ENCODE data around the gene IPO13. TPM values are rescaled to one million over a fixed set of nuclear protein-coding genes. Genes with fewer than 3 reads are reported as not detected.
A peak's percentile ranks its signal among the peaks of the same experiment; 100 is the strongest.

Gene IPO13
- total RNA-seq, 2 donors from 2014 or later: 22.2 to 34.3 TPM

DNA sequence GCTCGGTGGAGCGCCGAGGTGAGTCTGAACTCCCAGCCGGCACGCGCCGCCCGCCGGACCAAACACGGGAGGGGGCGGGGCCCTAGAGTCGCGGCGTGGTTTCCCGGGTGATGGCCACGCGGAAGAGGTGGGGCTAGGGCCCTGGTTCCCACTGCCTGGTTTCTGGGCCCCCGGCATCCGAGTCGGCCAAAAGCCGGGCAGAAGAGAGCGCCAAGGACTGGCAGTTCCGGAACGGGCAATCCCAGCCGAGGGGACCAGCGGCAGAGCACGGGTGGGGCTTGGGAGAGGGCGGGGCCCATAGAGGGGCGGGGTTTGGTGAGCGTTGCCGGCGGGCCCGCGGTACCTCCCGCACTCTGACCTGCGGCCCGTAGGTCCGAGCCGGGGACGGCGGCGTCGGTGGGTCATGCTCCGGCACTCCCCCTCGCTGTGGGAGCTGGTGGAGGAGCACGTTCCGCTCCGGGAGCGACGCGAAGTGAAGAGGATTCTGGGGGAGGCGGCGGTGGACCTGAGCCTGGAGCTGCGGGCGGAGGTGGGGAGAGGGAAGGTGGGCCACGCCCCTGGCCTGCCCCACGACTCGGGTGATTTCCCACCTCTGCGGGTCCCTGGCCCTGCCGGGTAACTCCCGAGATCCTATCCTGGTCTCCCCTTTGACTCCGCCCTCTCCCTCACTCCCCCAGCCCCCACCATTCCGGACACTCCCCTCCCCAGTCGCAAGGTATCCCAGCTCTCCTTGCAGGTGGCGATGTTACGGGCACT, 44.9 kb downstream of the IPO13 start, which contains the start of gene CCDC24:
CCDC24 (plus strand) TSS at position 124 of the 756 bp plus-strand sequence; CDS start at position 404, 280 bp downstream.
- TF ChIP-seq, protein P1, sequence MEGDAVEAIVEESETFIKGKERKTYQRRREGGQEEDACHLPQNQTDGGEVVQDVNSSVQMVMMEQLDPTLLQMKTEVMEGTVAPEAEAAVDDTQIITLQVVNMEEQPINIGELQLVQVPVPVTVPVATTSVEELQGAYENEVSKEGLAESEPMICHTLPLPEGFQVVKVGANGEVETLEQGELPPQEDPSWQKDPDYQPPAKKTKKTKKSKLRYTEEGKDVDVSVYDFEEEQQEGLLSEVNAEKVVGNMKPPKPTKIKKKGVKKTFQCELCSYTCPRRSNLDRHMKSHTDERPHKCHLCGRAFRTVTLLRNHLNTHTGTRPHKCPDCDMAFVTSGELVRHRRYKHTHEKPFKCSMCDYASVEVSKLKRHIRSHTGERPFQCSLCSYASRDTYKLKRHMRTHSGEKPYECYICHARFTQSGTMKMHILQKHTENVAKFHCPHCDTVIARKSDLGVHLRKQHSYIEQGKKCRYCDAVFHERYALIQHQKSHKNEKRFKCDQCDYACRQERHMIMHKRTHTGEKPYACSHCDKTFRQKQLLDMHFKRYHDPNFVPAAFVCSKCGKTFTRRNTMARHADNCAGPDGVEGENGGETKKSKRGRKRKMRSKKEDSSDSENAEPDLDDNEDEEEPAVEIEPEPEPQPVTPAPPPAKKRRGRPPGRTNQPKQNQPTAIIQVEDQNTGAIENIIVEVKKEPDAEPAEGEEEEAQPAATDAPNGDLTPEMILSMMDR (IDR thresholded peaks at IDR 0.05): no peak
- H3K27ac ChIP-seq: peak within 1 kb of the TSS; percentile 70 to 84
- DNase-seq (ENCODE audit: low spot score) (peak; percentile 72), ATAC-seq (ENCODE audit: insufficient number of reproducible peaks, low FRiP score, low read depth) (peak; percentile 68)
- no peaks in the 10 kb centered on the region for H3K9me3 ChIP-seq
- H3K4me3 ChIP-seq: peak within 1 kb of the TSS; percentile 77
- H3K4me1 ChIP-seq (ENCODE audit: control insufficient read depth in 1 of 2, low read depth in 2 of 2): peaks cover 13 to 26% of the 10 kb centered on the region in 2 donors
- no peaks in the 10 kb centered on the region for H3K27me3 ChIP-seq (replicated peaks; ENCODE audit: insufficient read depth)
- H3K36me3 ChIP-seq: no peaks in the 10 kb centered on the region

DNA sequence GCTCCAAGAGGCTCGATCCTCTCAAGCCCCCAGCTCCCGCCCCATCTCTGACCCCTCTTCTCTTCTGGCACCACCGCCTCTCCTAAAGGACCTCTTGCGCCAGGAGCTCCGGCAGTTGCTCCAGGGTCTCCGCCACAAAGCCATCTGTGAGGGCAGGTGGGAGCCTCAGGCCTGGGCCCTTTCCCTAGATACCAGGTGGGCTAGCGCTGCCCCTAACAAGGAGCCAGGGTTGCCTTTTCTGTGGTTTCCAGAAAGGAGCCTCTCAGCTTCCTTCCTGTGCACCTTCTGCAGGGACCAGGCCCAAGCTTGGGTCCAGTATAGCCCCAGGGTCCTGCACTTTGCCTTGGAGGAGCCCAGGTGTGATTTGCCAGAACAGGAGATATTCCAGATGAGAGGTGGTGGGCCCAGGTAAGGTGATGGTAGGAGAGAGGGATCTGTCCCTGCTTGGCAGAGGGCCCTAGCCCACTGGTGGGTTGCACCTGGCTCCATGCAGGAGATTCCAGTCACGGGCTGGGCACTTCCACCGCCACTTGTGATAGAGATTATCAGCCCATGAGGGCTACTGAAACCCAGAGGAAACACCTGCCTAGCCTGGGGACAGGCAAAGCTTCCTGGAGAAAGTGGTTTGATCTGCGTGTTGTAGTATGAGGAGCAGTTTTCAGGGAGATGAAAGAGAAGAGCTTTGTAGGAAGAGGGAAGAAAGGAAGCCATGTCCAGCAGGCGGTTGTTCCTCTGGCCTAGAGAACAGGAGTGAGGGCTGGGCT, 45.7 kb downstream of the IPO13 start:
- TF ChIP-seq, protein P1 (IDR thresholded peaks at IDR 0.05): no peak
- peaks cover 13 to 34% of the 10 kb centered on the region in 2 donors for H3K4me1 ChIP-seq (ENCODE audit: control insufficient read depth in 1 of 2, low read depth in 2 of 2)
- DNase-seq (ENCODE audit: low spot score) (no peak), ATAC-seq (ENCODE audit: insufficient number of reproducible peaks, low FRiP score, low read depth) (no peak)
- H3K27me3 ChIP-seq (replicated peaks; ENCODE audit: insufficient read depth): no peaks in the 10 kb centered on the region
- peak overlapping the region; percentile 70 to 84 for H3K27ac ChIP-seq
- H3K9me3 ChIP-seq: no peaks in the 10 kb centered on the region
- no peaks in the 10 kb centered on the region for H3K36me3 ChIP-seq
- H3K4me3 ChIP-seq: peak overlapping the region; percentile 77

DNA sequence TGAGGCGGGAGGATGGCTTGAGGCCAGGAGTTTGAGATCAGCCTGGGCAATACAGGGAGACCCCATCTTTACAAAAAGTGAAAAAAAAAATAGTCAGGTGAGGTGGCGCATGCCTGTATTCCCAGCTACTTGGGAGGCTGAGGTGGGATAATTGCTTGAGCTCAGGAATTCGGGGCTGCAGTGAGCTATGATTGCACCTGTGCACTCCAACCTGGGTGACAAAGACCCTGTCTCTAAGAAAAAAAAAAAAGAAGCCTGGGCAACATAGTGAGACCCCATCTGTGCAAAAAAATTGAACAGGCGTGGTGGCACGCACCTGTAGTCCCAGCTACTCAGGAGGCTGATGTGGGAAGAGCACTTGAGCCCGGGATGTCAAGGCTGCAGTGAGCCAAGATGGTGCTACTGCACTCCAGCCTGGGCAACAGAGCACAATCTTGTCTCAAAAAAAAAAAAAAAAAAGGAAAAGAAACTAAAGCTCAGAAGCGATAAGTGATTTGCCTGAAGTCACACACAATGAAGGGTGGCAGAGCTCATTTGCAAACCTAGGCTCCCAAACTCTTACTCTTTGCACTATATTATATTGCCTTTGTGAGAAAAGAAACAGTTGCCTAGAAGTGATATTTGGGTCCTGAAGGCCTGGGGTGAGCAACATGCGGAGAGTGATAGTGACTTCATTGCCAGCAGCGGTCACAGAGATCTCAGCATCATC, 46.6 kb downstream of the IPO13 start:
- Histone ChIP-seq H3K9me3 (no peaks in the 10 kb centered on the region), H3K27ac (no peak overlapping the region), H3K36me3 (no peaks in the 10 kb centered on the region), H3K4me1 (ENCODE audit: control insufficient read depth in 1 of 2, low read depth in 2 of 2) (peaks cover 13 to 36% of the 10 kb centered on the region in 2 donors), H3K27me3 (replicated peaks; ENCODE audit: insufficient read depth) (no peaks in the 10 kb centered on the region), H3K4me3 (no peak overlapping the region)
- no peak for DNase-seq (ENCODE audit: low spot score)
- TF ChIP-seq, protein P1 (IDR thresholded peaks at IDR 0.05): no peak
- no peak for ATAC-seq (ENCODE audit: insufficient number of reproducible peaks, low FRiP score, low read depth)

DNA sequence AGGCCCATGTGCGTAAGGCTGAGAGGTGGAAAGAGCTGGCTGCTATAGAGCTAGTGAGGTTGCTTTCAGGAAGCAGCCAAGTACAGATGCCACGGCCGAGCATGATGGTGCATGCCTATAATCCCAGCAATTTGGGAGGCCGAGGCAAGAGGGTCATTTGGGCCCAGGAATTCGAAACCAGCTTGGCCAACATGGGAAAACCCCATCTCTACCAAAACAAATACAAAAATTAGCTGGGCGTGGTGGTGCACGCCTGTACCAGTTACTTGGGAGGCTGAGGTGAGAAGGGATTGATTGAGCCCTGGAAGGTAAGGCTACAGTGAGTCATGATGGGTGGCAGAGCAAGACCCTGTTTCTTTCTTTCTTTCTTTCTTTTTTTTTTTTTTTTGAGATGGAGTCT, 47.3 kb downstream of the IPO13 start:
- no peaks in the 10 kb centered on the region for H3K9me3 ChIP-seq
- DNase-seq (ENCODE audit: low spot score) (no peak), ATAC-seq (ENCODE audit: insufficient number of reproducible peaks, low FRiP score, low read depth) (no peak)
- no peak overlapping the region for H3K27ac ChIP-seq
- H3K4me1 ChIP-seq (ENCODE audit: control insufficient read depth in 1 of 2, low read depth in 2 of 2): peaks cover 13 to 36% of the 10 kb centered on the region in 2 donors
- H3K4me3 ChIP-seq: no peak overlapping the region
- no peaks in the 10 kb centered on the region for H3K27me3 ChIP-seq (replicated peaks; ENCODE audit: insufficient read depth)
- H3K36me3 ChIP-seq: no peaks in the 10 kb centered on the region
- TF ChIP-seq, protein P1 (IDR thresholded peaks at IDR 0.05): no peak
